Posterior vena cava (tissue), 2 donors: Measurements from ENCODE around the gene FUT6. TPM values are rescaled to one million over a fixed set of nuclear protein-coding genes. Genes with fewer than 3 reads are reported as not detected.

Source experiments
- DNase-seq: peaks from one replicate; pipeline ENCODE4 v3.0.0-alpha.2; 2020; ENCODE audit warnings: low spot score
- intact Hi-C, 2 donors: fragments of 100-400 bp; cut with DNase I; formaldehyde crosslinking; loops; one replicate each; pipeline versions ENCODE4 v1.14.1 to v1.14.2; 2022 to 2023
- total RNA-seq, 2 donors: library from RNA; stranded (reverse); fragmentation: NEBNext Ultra II Directional; extraction: Animal tissue kit (Norgen Biotek cat#: 25700); gene quantifications; one replicate each; pipeline ENCODE4 v1.2.1, GENCODE V29; 2021
- donor health status: DM: yes; HTN: yes; CAD: no.
- donor health status: DM: yes; HTN: yes; CAD: no.

Gene FUT6
- total RNA-seq, 2 donors from 2014 or later: not detected

GRCh38 chr19:5809469-5809868 lies 30.0 kb downstream of the FUT6 start:
- intact Hi-C loops: loop anchor here in 1 of 2 donors (5.0 kb wide), 1 partner anchor 83 kb away; no protein-coding TSS in a partner anchor
- no peak for DNase-seq

- intact Hi-C loops: loop anchor here in 1 of 2 donors (5.0 kb wide), 1 partner anchor 83 kb away; no protein-coding TSS in a partner anchor
- no peak for DNase-seq
Observed at GRCh38 chr19:5809053-5809452, 30.4 kb downstream of the FUT6 start.

- intact Hi-C loops: loop anchor here in 1 of 2 donors (5.0 kb wide), 1 partner anchor 84 kb away; no protein-coding TSS in a partner anchor
- DNase-seq: no peak
Observed at GRCh38 chr19:5808120-5808816, 31.2 kb downstream of the FUT6 start.

GRCh38 chr19:5806905-5807304 lies 32.6 kb downstream of the FUT6 start:
- intact Hi-C loops: loop anchor here in 1 of 2 donors (5.0 kb wide), 1 partner anchor 85 kb away; no protein-coding TSS in a partner anchor
- no peak for DNase-seq

GRCh38 chr19:5806133-5806489 lies 33.4 kb downstream of the FUT6 start:
- no peak for DNase-seq
- intact Hi-C loops: loop anchor here in 1 of 2 donors (5.0 kb wide), 1 partner anchor 86 kb away; no protein-coding TSS in a partner anchor

GRCh38 chr19:5805462-5806132 lies 33.9 kb downstream of the FUT6 start:
- DNase-seq: no peak
- intact Hi-C loops: loop anchor here (2.0 to 5.0 kb wide), 2 partner anchors 87 kb away; no protein-coding TSS in a partner anchor

GRCh38 chr19:5804516-5805461 lies 34.7 kb downstream of the FUT6 start, which contains the start of gene NRTN:
Gene NRTN (plus strand): TSS chr19:5805067. CDS start chr19:5824166, 19,099 bp downstream.
- intact Hi-C loops: loop anchor here (2.0 to 5.0 kb wide), 2 partner anchors 88 kb away; no protein-coding TSS in a partner anchor
- DNase-seq: no peak

- DNase-seq: peak; percentile 94
- intact Hi-C loops: loop anchor here in 1 of 2 donors (2.0 kb wide), 1 partner anchor 89 kb away; no protein-coding TSS in a partner anchor
Observed at GRCh38 chr19:5803752-5804515, 35.6 kb downstream of the FUT6 start.

GRCh38 chr19:5803441-5803751 lies 36.1 kb downstream of the FUT6 start:
- intact Hi-C loops: no loop called here

GRCh38 chr19:5801796-5802619 lies 37.5 kb downstream of the FUT6 start:
- no peak for DNase-seq

More at GRCh38 chr19:5803441-5803751, 36.1 kb downstream of the FUT6 start:
- DNase-seq: no peak

GRCh38 chr19:5800361-5801270 lies 38.9 kb downstream of the FUT6 start:
- DNase-seq: no peak
- intact Hi-C loops: no loop called here

More at GRCh38 chr19:5801796-5802619, 37.5 kb downstream of the FUT6 start:
- intact Hi-C loops: no loop called here

- intact Hi-C loops: no loop called here
- DNase-seq: no peak
Observed at GRCh38 chr19:5799247-5800241, 40.0 kb downstream of the FUT6 start.

- intact Hi-C loops: no loop called here
- DNase-seq: no peak
Observed at GRCh38 chr19:5798244-5798643, 41.3 kb downstream of the FUT6 start.

- DNase-seq: no peak
- intact Hi-C loops: no loop called here
Observed at GRCh38 chr19:5795382-5795919, 44.1 kb downstream of the FUT6 start.

- intact Hi-C loops: no loop called here
- no peak for DNase-seq
Observed at GRCh38 chr19:5793188-5793587, 46.3 kb downstream of the FUT6 start.
